HepG2 (cell line): ENCODE data around the gene GLDC. TPM values are rescaled to one million over a fixed set of nuclear protein-coding genes. Genes with fewer than 3 reads are reported as not detected.

ENCODE experiments used
- ETV5 ChIP-seq: IDR thresholded peaks from 2 replicates; pipeline ENCODE4 v1.6.1; 2018; ENCODE audit warnings: missing biosample characterization, missing genetic modification reagents, inconsistent platforms, borderline replicate concordance
- FOXM1 ChIP-seq: sonication (generic); formaldehyde crosslinking; IDR thresholded peaks from 2 replicates; pipeline ENCODE4 v1.5.0; 2020; ENCODE audit warnings: missing genetic modification reagents
- IRF2 ChIP-seq: IDR thresholded peaks from 2 replicates; pipeline ENCODE4 v1.6.1; 2018; ENCODE audit warnings: missing genetic modification reagents, missing compliant biosample characterization
- JARID2 ChIP-seq: sonication (generic); formaldehyde crosslinking; IDR thresholded peaks from 2 replicates; pipeline ENCODE4 v1.8.1; 2023; ENCODE audit warnings: missing genetic modification reagents, inconsistent platforms; ENCODE audit not compliant: insufficient replicate concordance
- KDM4B ChIP-seq: sonication (generic); formaldehyde crosslinking; IDR thresholded peaks from 2 replicates; pipeline ENCODE4 v1.4.0; 2020; ENCODE audit warnings: missing genetic modification reagents
- NFIC ChIP-seq: IDR thresholded peaks from 2 replicates; pipeline ENCODE4 v1.6.1; 2012; ENCODE audit warnings: mild to moderate bottlenecking, low read length, inconsistent platforms
- RXRB ChIP-seq: IDR thresholded peaks from 2 replicates; pipeline ENCODE4 v1.6.1; 2016; ENCODE audit warnings: borderline replicate concordance, missing genetic modification reagents, missing compliant biosample characterization
- TARDBP ChIP-seq: sonication (generic); formaldehyde crosslinking; IDR thresholded peaks from 2 replicates; pipeline ENCODE4 v1.8.0; 2022; ENCODE audit warnings: mild to moderate bottlenecking, missing genetic modification reagents
- TSC22D2 ChIP-seq: sonication (generic); formaldehyde crosslinking; IDR thresholded peaks from 2 replicates; pipeline ENCODE4 v1.5.1; 2020; ENCODE audit warnings: missing genetic modification reagents, mild to moderate bottlenecking, borderline replicate concordance
- ZFAT ChIP-seq: sonication (generic); formaldehyde crosslinking; conservative IDR thresholded peaks from 2 replicates; pipeline ENCODE4 v1.8.1; 2023; ENCODE audit warnings: missing genetic modification reagents, inconsistent platforms
- ZNF431 ChIP-seq: sonication (generic); formaldehyde crosslinking; IDR thresholded peaks from 2 replicates; pipeline ENCODE4 v1.9.0; 2022; ENCODE audit warnings: missing genetic modification reagents, low read depth, mild to moderate bottlenecking, borderline replicate concordance
- ZNF670 ChIP-seq: sonication (generic); formaldehyde crosslinking; IDR thresholded peaks from 2 replicates; pipeline ENCODE4 v1.8.0; 2022; ENCODE audit warnings: mild to moderate bottlenecking, missing genetic modification reagents, borderline replicate concordance
- ZNF674 ChIP-seq: sonication (generic); formaldehyde crosslinking; IDR thresholded peaks from 2 replicates; pipeline ENCODE4 v1.5.0; 2020; ENCODE audit warnings: low read depth, mild to moderate bottlenecking, missing genetic modification reagents
- ZNF747 ChIP-seq: sonication (generic); formaldehyde crosslinking; IDR thresholded peaks from 2 replicates; pipeline ENCODE4 v1.8.1; 2023; ENCODE audit warnings: missing genetic modification reagents, mild to moderate bottlenecking, borderline replicate concordance
- ZNF850 ChIP-seq: sonication (generic); formaldehyde crosslinking; conservative IDR thresholded peaks from 2 replicates; pipeline ENCODE4 v1.9.0; 2021; ENCODE audit warnings: mild to moderate bottlenecking, missing genetic modification reagents
- polyA plus RNA-seq, 8 experiments: library from polyadenylated mRNA; depleted of rRNA in 3 of 8; stranded (reverse) in 7 of 8; unstranded in 1 of 8; fragments of >200 nt; fragmentation: Illumina TruSeq in 4 of 8; extraction: Trizol in 4 of 8; gene quantifications; 2 replicates each; pipeline versions ENCODE4 v1.2.1 to v1.2.3, GENCODE V29; 2011 to 2016; ENCODE audit warnings: low read depth in 4 of 8, missing spikeins in 1 of 8, mixed read lengths in 1 of 8; ENCODE audit not compliant: insufficient read depth in 1 of 8
- total RNA-seq, 5 experiments: library from RNA; depleted of rRNA; stranded (reverse); fragments of >200 nt; fragmentation: Illumina TruSeq; extraction: Trizol; gene quantifications; 2 replicates each; pipeline ENCODE4 v1.2.3, GENCODE V29; 2016; ENCODE audit warnings: low read depth in 1 of 5
- TF ChIP-seq, protein P1 (sequence below): sonication (generic); formaldehyde crosslinking; IDR thresholded peaks from 2 replicates; pipeline ENCODE4 v1.4.0; 2020; ENCODE audit warnings: missing genetic modification reagents
- TF ChIP-seq, protein P2 (sequence below): sonication (generic); formaldehyde crosslinking; IDR thresholded peaks from 2 replicates; pipeline ENCODE4 v1.5.0; 2020; ENCODE audit warnings: mild to moderate bottlenecking, missing genetic modification reagents, borderline replicate concordance
- TF ChIP-seq, protein P3 (sequence below), 2 experiments: fragments of 450-650 bp in 1 of 2; sonication (generic) in 1 of 2; formaldehyde crosslinking; IDR thresholded peaks; 2 replicates each; pipeline versions ENCODE4 v1.5.0 to v1.8.0; 2020 to 2022; ENCODE audit warnings: mild to moderate bottlenecking in 1 of 2, missing genetic modification reagents in 1 of 2
- TF ChIP-seq, protein P4 (sequence below): sonication (generic); formaldehyde crosslinking; IDR thresholded peaks from 2 replicates; pipeline ENCODE4 v1.4.0; 2020; ENCODE audit warnings: missing genetic modification reagents; ENCODE audit errors: not compliant biosample characterization
- TF ChIP-seq, protein P5 (sequence below): IDR thresholded peaks from 2 replicates; pipeline ENCODE4 v1.6.1; 2012; ENCODE audit warnings: inconsistent platforms

Gene GLDC
- total and polyA plus RNA-seq, 2 of the 13 experiments (the other 11 are each of a cell fraction or from before 2014, with no cell fraction given): 59.3 to 115 TPM

DNA sequence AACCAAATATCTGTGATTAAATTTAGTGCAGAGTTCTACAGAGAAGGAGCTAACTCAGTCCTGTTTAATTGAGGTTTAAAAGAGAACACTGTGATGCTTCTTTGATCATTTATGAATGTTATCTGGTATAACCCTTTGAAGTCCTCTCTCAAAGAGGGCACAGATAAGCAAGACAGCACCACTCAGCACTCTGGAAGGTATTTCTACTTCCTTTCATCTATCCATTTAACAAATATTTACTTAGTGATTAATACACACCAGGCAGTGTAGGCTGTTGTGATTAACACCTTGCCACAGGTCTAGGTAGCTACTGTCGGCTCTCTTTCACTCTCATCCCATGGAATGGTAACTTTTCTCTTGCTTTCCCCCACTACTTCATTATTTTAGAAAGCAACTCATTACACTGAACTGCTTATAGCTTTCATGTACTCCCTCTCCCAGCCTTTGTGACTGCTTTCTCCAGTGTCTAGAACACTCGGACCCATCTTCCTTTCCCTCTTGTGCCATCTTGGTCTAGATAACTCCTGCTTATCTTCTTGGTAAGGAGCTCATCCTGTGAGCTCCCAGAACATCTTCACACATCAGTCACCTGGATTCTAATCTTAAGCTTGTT is 54.7 kb downstream of the GLDC start (continued):
- TF ChIP-seq, protein P1, sequence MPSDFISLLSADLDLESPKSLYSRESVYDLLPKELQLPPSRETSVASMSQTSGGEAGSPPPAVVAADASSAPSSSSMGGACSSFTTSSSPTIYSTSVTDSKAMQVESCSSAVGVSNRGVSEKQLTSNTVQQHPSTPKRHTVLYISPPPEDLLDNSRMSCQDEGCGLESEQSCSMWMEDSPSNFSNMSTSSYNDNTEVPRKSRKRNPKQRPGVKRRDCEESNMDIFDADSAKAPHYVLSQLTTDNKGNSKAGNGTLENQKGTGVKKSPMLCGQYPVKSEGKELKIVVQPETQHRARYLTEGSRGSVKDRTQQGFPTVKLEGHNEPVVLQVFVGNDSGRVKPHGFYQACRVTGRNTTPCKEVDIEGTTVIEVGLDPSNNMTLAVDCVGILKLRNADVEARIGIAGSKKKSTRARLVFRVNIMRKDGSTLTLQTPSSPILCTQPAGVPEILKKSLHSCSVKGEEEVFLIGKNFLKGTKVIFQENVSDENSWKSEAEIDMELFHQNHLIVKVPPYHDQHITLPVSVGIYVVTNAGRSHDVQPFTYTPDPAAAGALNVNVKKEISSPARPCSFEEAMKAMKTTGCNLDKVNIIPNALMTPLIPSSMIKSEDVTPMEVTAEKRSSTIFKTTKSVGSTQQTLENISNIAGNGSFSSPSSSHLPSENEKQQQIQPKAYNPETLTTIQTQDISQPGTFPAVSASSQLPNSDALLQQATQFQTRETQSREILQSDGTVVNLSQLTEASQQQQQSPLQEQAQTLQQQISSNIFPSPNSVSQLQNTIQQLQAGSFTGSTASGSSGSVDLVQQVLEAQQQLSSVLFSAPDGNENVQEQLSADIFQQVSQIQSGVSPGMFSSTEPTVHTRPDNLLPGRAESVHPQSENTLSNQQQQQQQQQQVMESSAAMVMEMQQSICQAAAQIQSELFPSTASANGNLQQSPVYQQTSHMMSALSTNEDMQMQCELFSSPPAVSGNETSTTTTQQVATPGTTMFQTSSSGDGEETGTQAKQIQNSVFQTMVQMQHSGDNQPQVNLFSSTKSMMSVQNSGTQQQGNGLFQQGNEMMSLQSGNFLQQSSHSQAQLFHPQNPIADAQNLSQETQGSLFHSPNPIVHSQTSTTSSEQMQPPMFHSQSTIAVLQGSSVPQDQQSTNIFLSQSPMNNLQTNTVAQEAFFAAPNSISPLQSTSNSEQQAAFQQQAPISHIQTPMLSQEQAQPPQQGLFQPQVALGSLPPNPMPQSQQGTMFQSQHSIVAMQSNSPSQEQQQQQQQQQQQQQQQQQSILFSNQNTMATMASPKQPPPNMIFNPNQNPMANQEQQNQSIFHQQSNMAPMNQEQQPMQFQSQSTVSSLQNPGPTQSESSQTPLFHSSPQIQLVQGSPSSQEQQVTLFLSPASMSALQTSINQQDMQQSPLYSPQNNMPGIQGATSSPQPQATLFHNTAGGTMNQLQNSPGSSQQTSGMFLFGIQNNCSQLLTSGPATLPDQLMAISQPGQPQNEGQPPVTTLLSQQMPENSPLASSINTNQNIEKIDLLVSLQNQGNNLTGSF (CRISPR knock-in tag): no peak
- TF ChIP-seq TARDBP: peak; percentile 96
- peak; percentile 80 for TF ChIP-seq IRF2 (CRISPR knock-in tag)
- TF ChIP-seq, protein P2, sequence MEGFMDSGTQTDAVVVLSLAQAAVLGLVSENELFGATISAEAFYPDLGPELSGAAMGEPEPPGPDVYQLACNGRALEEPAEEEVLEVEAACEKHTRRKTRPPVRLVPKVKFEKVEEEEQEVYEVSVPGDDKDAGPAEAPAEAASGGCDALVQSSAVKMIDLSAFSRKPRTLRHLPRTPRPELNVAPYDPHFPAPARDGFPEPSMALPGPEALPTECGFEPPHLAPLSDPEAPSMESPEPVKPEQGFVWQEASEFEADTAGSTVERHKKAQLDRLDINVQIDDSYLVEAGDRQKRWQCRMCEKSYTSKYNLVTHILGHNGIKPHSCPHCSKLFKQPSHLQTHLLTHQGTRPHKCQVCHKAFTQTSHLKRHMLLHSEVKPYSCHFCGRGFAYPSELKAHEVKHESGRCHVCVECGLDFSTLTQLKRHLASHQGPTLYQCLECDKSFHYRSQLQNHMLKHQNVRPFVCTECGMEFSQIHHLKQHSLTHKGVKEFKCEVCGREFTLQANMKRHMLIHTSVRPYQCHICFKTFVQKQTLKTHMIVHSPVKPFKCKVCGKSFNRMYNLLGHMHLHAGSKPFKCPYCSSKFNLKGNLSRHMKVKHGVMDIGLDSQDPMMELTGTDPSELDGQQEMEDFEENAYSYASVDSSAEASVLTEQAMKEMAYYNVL: peak; percentile 100
- TF ChIP-seq ZNF747 (CRISPR knock-in tag): no peak
- peak; percentile 89 for TF ChIP-seq RXRB (CRISPR knock-in tag)
- no peak for TF ChIP-seq ZNF674
- peak; percentile 70; the same call in 1 of the 2 replicates for TF ChIP-seq ETV5 (CRISPR knock-in tag)
- no peak for TF ChIP-seq FOXM1
- TF ChIP-seq NFIC: peak; percentile 97
- TF ChIP-seq KDM4B (CRISPR knock-in tag): no peak
- TF ChIP-seq JARID2: no peak
- no peak; the same call in 1 of the 2 replicates for TF ChIP-seq TSC22D2
- no peak for TF ChIP-seq ZNF670 (CRISPR knock-in tag)
- no peak for TF ChIP-seq ZNF850
- TF ChIP-seq, protein P3, sequence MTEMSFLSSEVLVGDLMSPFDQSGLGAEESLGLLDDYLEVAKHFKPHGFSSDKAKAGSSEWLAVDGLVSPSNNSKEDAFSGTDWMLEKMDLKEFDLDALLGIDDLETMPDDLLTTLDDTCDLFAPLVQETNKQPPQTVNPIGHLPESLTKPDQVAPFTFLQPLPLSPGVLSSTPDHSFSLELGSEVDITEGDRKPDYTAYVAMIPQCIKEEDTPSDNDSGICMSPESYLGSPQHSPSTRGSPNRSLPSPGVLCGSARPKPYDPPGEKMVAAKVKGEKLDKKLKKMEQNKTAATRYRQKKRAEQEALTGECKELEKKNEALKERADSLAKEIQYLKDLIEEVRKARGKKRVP (CRISPR knock-in tag; IDR thresholded peaks at IDR 0.05): 0 out of 4 replicates have a peak, but pooled peaks of 1 of the 2 experiments have one; percentile 41
- no peak for TF ChIP-seq ZFAT
- peak; percentile 30; the same call in 1 of the 2 replicates for TF ChIP-seq ZNF431 (CRISPR knock-in tag)
- TF ChIP-seq, protein P4, sequence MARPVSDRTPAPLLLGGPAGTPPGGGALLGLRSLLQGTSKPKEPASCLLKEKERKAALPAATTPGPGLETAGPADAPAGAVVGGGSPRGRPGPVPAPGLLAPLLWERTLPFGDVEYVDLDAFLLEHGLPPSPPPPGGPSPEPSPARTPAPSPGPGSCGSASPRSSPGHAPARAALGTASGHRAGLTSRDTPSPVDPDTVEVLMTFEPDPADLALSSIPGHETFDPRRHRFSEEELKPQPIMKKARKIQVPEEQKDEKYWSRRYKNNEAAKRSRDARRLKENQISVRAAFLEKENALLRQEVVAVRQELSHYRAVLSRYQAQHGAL (CRISPR knock-in tag): no peak
- TF ChIP-seq, protein P5, sequence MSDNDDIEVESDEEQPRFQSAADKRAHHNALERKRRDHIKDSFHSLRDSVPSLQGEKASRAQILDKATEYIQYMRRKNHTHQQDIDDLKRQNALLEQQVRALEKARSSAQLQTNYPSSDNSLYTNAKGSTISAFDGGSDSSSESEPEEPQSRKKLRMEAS: peak; percentile 23; the same call in 1 of the 2 replicates
